Measurements from ENCODE around the gene ALS2.

DNA sequence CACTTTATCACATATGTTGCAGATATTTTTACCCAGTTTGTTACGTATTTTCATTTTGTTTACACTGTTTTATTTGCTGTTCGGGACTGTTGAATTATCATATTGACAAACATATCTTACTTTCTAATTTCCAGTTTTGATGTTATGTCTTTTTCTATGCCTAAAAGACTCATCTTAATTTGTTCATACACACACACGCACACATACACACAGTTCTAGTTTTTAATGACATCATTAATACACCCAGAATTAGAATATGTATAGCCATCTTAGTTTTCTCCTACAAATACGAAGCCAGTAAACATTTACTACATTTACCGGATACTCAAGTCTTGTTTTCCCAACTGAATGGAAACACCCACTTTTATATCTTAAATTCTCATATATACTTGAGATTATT is 29.2 kb downstream of the ALS2 start:
- TF ChIP-seq, protein P1, sequence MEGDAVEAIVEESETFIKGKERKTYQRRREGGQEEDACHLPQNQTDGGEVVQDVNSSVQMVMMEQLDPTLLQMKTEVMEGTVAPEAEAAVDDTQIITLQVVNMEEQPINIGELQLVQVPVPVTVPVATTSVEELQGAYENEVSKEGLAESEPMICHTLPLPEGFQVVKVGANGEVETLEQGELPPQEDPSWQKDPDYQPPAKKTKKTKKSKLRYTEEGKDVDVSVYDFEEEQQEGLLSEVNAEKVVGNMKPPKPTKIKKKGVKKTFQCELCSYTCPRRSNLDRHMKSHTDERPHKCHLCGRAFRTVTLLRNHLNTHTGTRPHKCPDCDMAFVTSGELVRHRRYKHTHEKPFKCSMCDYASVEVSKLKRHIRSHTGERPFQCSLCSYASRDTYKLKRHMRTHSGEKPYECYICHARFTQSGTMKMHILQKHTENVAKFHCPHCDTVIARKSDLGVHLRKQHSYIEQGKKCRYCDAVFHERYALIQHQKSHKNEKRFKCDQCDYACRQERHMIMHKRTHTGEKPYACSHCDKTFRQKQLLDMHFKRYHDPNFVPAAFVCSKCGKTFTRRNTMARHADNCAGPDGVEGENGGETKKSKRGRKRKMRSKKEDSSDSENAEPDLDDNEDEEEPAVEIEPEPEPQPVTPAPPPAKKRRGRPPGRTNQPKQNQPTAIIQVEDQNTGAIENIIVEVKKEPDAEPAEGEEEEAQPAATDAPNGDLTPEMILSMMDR (conservative IDR thresholded peaks at IDR 0.05) = no peak
- no peak for TF ChIP-seq ZFX (IDR thresholded peaks at IDR 0.05)

All from C4-2B (cell line).